HEK293T (cell line): ENCODE data around the gene PKNOX2.

Experiments
- BHLHE40 ChIP-seq: fragments of 450-650 bp; IDR thresholded peaks from 2 replicates; pipeline ENCODE4 v1.6.1; 2016; ENCODE audit warnings: mild to moderate bottlenecking, moderate library complexity, borderline replicate concordance
- SP1 ChIP-seq: fragments of 450-650 bp; IDR thresholded peaks from 2 replicates; pipeline ENCODE4 v1.6.1; 2017
- SUZ12 ChIP-seq: fragments of 450-650 bp; IDR thresholded peaks from 2 replicates; pipeline ENCODE4 v1.6.1; 2016; ENCODE audit warnings: mild to moderate bottlenecking
- TARDBP ChIP-seq: fragments of 450-650 bp; IDR thresholded peaks from 2 replicates; pipeline ENCODE4 v1.6.1; 2016

GRCh38 chr11:125226031-125226430 lies 61.5 kb downstream of the PKNOX2 start:
- TF ChIP-seq TARDBP (no peak), SP1 (no peak), SUZ12 (no peak), BHLHE40 (no peak)
